Prostate gland (tissue), 2 donors: Measurements from ENCODE around the gene MRPL3. TPM values are rescaled to one million over a fixed set of nuclear protein-coding genes. Genes with fewer than 3 reads are reported as not detected.

Experiments
- DNase-seq: peaks from one replicate; pipeline ENCODE4 v3.0.0-alpha.2; 2019; ENCODE audit warnings: low spot score
- H3K27ac ChIP-seq, 2 donors: fragments of 200-600 bp; sonication (generic); 2 replicates each; pipeline ENCODE4 v1.5.1; 2017 to 2019
- H3K27me3 ChIP-seq: fragments of 200-600 bp; sonication (generic); replicated peaks from 2 replicates; pipeline ENCODE4 v1.5.1; 2019; ENCODE audit not compliant: insufficient read depth
- H3K36me3 ChIP-seq, 2 donors: fragments of 200-600 bp; sonication (generic); 1 replicate in 1 of 2; 2 replicates in 1 of 2; pipeline versions ENCODE4 v1.5.1 to v1.8.1; 2017 to 2019
- H3K4me1 ChIP-seq: fragments of 200-600 bp; sonication (generic); replicated peaks from 2 replicates; pipeline ENCODE4 v1.5.1; 2019
- H3K4me3 ChIP-seq, 2 donors: fragments of 200-600 bp; sonication (generic); 2 replicates each; pipeline ENCODE4 v1.5.1; 2017 to 2019
- H3K9me3 ChIP-seq: fragments of 200-600 bp; sonication (generic); 2 replicates; pipeline ENCODE4 v1.5.1; 2017
- POLR2A ChIP-seq: fragments of 450-650 bp; IDR thresholded peaks from one replicate; pipeline ENCODE4 v1.6.1; 2016; ENCODE audit warnings: antibody characterized with exemption, mild to moderate bottlenecking
- POLR2AphosphoS5 ChIP-seq: sonication (generic); formaldehyde crosslinking; IDR thresholded peaks from one replicate; pipeline ENCODE4 v1.6.1; 2017; ENCODE audit warnings: antibody characterized with exemption
- WGBS: methylation state at CpG from one replicate; pipeline ENCODE4 v1.1.5; 2018; 5-methylcytosine and 5-hydroxymethylcytosine counted together
- intact Hi-C: fragments of 100-400 bp; cut with DNase I; formaldehyde crosslinking; loops from one replicate; pipeline ENCODE4 v1.14.2; 2022
- total RNA-seq, 2 donors: library from RNA; depleted of rRNA; stranded (reverse); fragments of >200 nt; gene quantifications; one replicate each; pipeline ENCODE4 v1.1.0, GENCODE V29; 2016
- TF ChIP-seq, protein P1 (sequence below), 4 experiments: fragments of 200-600 bp in 2 of 4; fragments of 450-650 bp in 2 of 4; sonication (generic) in 2 of 4; IDR thresholded peaks; 1 replicate in 3 of 4; 2 replicates in 1 of 4; pipeline ENCODE4 v1.5.1; 2016 to 2019; ENCODE audit warnings: antibody characterized with exemption in 4 of 4, mild to moderate bottlenecking in 2 of 4, moderate library complexity in 2 of 4

MRPL3 gene
- total RNA-seq, 2 donors from 2014 or later, result 73.0 to 90.8 TPM

GRCh38 chr3:131480116-131480515, 22.7 kb downstream of the MRPL3 start:
- intact Hi-C loops, result no loop called here

GRCh38 chr3:131477813-131478212, 25.0 kb downstream of the MRPL3 start:
- Histone ChIP-seq H3K4me3 (no peak overlapping the region), H3K36me3 (no peaks in the 10 kb centered on the region), H3K27me3 (no peaks in the 10 kb centered on the region), H3K4me1 (no peaks in the 10 kb centered on the region), H3K27ac (no peak overlapping the region), H3K9me3 (no peaks in the 10 kb centered on the region)
- intact Hi-C loops, result no loop called here
- no peak for DNase-seq
- TF ChIP-seq POLR2A, result no peak
- TF ChIP-seq POLR2AphosphoS5, result no peak
- TF ChIP-seq, protein P1, sequence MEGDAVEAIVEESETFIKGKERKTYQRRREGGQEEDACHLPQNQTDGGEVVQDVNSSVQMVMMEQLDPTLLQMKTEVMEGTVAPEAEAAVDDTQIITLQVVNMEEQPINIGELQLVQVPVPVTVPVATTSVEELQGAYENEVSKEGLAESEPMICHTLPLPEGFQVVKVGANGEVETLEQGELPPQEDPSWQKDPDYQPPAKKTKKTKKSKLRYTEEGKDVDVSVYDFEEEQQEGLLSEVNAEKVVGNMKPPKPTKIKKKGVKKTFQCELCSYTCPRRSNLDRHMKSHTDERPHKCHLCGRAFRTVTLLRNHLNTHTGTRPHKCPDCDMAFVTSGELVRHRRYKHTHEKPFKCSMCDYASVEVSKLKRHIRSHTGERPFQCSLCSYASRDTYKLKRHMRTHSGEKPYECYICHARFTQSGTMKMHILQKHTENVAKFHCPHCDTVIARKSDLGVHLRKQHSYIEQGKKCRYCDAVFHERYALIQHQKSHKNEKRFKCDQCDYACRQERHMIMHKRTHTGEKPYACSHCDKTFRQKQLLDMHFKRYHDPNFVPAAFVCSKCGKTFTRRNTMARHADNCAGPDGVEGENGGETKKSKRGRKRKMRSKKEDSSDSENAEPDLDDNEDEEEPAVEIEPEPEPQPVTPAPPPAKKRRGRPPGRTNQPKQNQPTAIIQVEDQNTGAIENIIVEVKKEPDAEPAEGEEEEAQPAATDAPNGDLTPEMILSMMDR (IDR thresholded peaks at IDR 0.05), result no peak
- 80% methylated on average over 3 of the region's 3 CpGs for WGBS

More at GRCh38 chr3:131480116-131480515, 22.7 kb downstream of the MRPL3 start:
- no peaks in the 10 kb centered on the region for H3K9me3 ChIP-seq
- no peak for TF ChIP-seq POLR2AphosphoS5
- TF ChIP-seq, protein P1 (IDR thresholded peaks at IDR 0.05), result no peak
- no peak for TF ChIP-seq POLR2A
- no peaks in the 10 kb centered on the region for H3K4me1 ChIP-seq
- no peak overlapping the region for H3K4me3 ChIP-seq
- 96% methylated on average over 2 of the region's 2 CpGs for WGBS
- H3K36me3 ChIP-seq, result no peaks in the 10 kb centered on the region
- H3K27me3 ChIP-seq, result no peaks in the 10 kb centered on the region
- DNase-seq, result no peak
- H3K27ac ChIP-seq, result no peak overlapping the region

DNA sequence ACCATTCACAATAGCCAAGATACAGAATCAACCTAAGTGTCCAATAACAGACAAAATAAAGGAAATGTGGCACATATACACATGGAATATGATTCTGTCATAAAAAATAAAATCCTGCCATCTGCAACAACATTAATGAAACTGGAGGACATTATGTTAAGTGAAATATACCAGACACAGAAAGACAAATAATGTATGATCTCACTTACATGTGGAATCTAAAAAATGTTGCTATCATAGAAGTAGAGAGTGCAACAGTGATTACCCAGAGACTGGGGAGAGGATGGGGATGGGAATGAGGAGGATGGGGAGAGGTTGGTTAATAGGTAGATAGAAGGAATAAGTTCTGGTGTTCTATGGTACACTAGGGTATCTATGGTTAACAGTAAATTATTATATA, 28.7 kb downstream of the MRPL3 start:
- H3K4me3 ChIP-seq, result no peak overlapping the region
- H3K9me3 ChIP-seq, result no peaks in the 10 kb centered on the region
- H3K36me3 ChIP-seq, result no peaks in the 10 kb centered on the region
- no peak overlapping the region for H3K27ac ChIP-seq
- H3K4me1 ChIP-seq, result no peaks in the 10 kb centered on the region
- DNase-seq, result no peak
- TF ChIP-seq, protein P1 (IDR thresholded peaks at IDR 0.05), result no peak
- TF ChIP-seq POLR2A (no peak), POLR2AphosphoS5 (no peak)
- intact Hi-C loops, result no loop called here
- H3K27me3 ChIP-seq, result no peaks in the 10 kb centered on the region

- intact Hi-C loops, result no loop called here
- no peak for DNase-seq
- Histone ChIP-seq H3K36me3 (no peaks in the 10 kb centered on the region), H3K4me1 (no peaks in the 10 kb centered on the region), H3K4me3 (no peak overlapping the region), H3K9me3 (no peaks in the 10 kb centered on the region), H3K27me3 (no peaks in the 10 kb centered on the region), H3K27ac (no peak overlapping the region)
- WGBS, result 98% methylated on average over 2 of the region's 2 CpGs
- TF ChIP-seq, protein P1 (IDR thresholded peaks at IDR 0.05), result no peak
- TF ChIP-seq POLR2AphosphoS5, result no peak
- TF ChIP-seq POLR2A, result no peak
Measured at GRCh38 chr3:131470377-131470776, 32.4 kb downstream of the MRPL3 start.

DNA sequence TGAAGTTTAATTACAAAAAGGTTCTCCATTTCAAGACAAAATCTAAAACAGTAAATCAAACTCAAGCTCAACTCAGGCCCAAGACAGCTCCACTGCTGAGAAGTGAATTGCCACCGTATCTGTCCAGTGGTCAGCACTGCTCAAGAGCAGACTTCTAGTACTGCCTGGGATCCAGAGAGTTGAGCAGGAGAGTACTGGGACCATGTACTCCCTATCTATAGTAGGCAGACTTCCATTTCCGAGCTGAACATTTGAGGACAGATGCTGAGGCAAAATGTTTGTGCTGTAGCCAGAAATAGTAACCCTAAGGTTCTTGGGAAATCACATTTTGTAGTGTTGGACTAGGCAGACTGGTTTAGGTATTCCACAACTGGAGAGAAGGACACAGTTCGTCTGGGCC, 44.1 kb downstream of the MRPL3 start:
- H3K4me3 ChIP-seq, result no peak overlapping the region
- H3K36me3 ChIP-seq, result no peaks in the 10 kb centered on the region
- H3K27ac ChIP-seq, result no peak overlapping the region
- no peaks in the 10 kb centered on the region for H3K27me3 ChIP-seq
- DNase-seq, result no peak
- intact Hi-C loops, result no loop called here
- H3K4me1 ChIP-seq, result no peaks in the 10 kb centered on the region
- H3K9me3 ChIP-seq, result no peaks in the 10 kb centered on the region
- WGBS, result 79% methylated on average over 3 of the region's 3 CpGs
- no peak for TF ChIP-seq POLR2AphosphoS5
- TF ChIP-seq, protein P1 (IDR thresholded peaks at IDR 0.05), result no peak
- TF ChIP-seq POLR2A, result no peak
